Fibroblast of villous mesenchyme (primary cell): ENCODE data around the gene BMP10. TPM values are rescaled to one million over a fixed set of nuclear protein-coding genes. Genes with fewer than 3 reads are reported as not detected.

Experiments
- DNase-seq: peaks from one replicate; pipeline ENCODE4 v3.0.0-alpha.2; 2010; ENCODE audit warnings: low read depth
- H3K4me3 ChIP-seq: 2 replicates; pipeline ENCODE4 v1.5.1; 2011; ENCODE audit warnings: low read depth, mild to moderate bottlenecking, low read length
- CTCF ChIP-seq: IDR thresholded peaks from 2 replicates; pipeline ENCODE4 v1.5.1; 2012; ENCODE audit warnings: low read depth, mild to moderate bottlenecking, low read length; ENCODE audit not compliant: insufficient read depth
- total RNA-seq: library from RNA; depleted of rRNA; stranded (reverse); fragments of >200 nt; gene quantifications from 2 replicates; pipeline ENCODE4 v1.2.3, GENCODE V29; 2012

The BMP10 gene
- total RNA-seq, 1 donor, result not detected

DNA sequence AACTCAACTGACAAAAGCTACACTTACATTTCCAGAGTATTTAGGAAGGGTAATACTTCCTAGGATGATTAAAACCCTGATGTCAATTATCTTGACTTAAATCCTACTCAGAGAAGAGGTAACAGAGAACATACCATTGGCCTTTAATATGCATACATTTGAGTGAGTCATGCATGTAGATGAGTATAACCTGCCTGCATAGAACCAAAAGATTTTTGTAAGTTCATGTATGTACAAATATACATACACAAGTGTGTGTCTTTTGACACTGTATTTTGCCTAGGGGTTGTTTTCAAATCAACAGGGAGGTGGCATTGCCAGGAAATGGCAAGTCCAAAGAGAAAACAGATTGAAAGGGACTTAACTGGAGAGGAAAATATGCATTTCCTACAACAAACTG, 6.1 kb downstream of the BMP10 start:
- no peak for DNase-seq
- no peak overlapping the region for H3K4me3 ChIP-seq
- TF ChIP-seq CTCF, result no peak

- no peak for TF ChIP-seq CTCF
- H3K4me3 ChIP-seq, result no peak overlapping the region
- no peak for DNase-seq
Observed at GRCh38 chr2:68863996-68864395, 7.2 kb downstream of the BMP10 start.

DNA sequence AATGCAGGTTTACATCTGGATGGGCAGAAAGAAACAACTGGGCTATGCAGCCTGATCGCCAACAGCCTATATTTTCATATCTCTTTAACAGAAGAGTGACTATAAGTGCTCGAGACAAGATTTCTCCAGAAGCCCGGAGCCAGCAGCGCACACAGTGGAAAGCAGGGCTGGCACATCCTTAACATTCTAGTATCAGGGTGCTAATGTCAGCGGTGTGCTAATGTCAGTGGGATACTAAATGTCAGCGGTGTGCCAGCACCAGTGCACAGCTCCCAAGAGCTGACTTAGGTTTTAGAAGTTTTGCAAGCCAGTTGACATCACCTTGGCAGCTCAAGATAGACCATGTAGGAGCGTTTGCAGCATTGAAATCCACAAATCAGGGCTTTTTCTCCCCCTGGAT, 8.3 kb downstream of the BMP10 start:
- no peak overlapping the region for H3K4me3 ChIP-seq
- TF ChIP-seq CTCF, result no peak
- no peak for DNase-seq

GRCh38 chr2:68861330-68861729, 9.9 kb downstream of the BMP10 start:
- no peak for DNase-seq
- no peak for TF ChIP-seq CTCF
- no peak overlapping the region for H3K4me3 ChIP-seq

- H3K4me3 ChIP-seq, result no peak overlapping the region
- TF ChIP-seq CTCF, result no peak
- DNase-seq, result no peak
Observed at GRCh38 chr2:68860111-68860510, 11.1 kb downstream of the BMP10 start.

- no peak for TF ChIP-seq CTCF
Observed at GRCh38 chr2:68857855-68858456, 13.2 kb downstream of the BMP10 start.

DNA sequence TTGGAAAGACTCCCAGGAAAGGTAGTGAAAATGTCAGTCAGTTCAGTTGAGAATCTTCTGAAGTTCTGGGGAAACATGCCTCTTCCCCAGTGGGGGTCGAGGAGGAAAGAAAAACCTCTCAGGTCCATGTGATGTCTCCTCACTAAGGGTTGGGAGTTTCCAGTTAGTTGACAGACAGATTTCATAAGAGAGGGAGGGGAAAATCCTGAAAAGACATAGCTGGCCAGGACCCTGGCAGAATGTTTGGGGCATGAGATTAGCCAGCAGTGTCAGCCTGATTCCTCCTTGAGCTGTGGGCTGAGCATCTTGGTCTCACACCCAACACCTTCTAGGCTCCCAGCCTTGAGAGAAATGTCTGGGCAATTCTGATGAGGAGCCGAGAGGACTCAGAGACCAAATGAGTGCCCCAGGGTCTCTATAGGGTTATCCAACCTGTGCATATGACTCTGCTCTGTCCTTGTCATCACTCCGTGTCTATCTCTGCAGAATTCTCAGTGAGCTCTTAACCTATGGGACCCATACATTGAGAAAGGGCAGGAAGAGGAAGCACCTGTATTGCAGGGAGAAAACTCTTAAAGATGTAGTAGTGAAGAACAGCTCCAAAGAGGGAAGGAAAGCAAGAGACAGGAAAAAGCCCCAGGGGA, 13.9 kb downstream of the BMP10 start:
- TF ChIP-seq CTCF, result no peak
- no peak overlapping the region for H3K4me3 ChIP-seq
- DNase-seq, result no peak

More at GRCh38 chr2:68857855-68858456, 13.2 kb downstream of the BMP10 start:
- H3K4me3 ChIP-seq, result no peak overlapping the region
- DNase-seq, result no peak
